HCT116 (cell line): ENCODE measurements around the gene F11. TPM values are rescaled to one million over a fixed set of nuclear protein-coding genes. Genes with fewer than 3 reads are reported as not detected.

Experiments used
- ATAC-seq: fragments of 200-7000 bp; cut with Tn5 transposase; 2 replicates; pipeline ENCODE4 v1.9.1; 2020; ENCODE audit warnings: mild to moderate bottlenecking, moderate library complexity
- BruUV-seq: library from RNA; stranded (reverse); fragments of 400-500 nt; replicated peaks from 2 replicates; lab custom pipeline; 2021; lab: Mats Ljungman, UMichigan
- CTCF ChIA-PET: fragments of 300-600 bp; sonication (Branson Sonifier 250); formaldehyde crosslinking; loops from one replicate; lab custom pipeline; 2021; ENCODE audit warnings: antibody characterized with exemption; lab: Charles Lee
- POLR2A ChIA-PET: fragments of 300-600, 350-600 bp; sonication (Branson Sonifier 250); formaldehyde crosslinking; loops from one replicate; lab custom pipeline; 2021; ENCODE audit warnings: antibody characterized with exemption; lab: Charles Lee
- RAD21 ChIA-PET, 2 experiments: fragments of 300-600 bp; sonication (Branson Sonifier 250); formaldehyde crosslinking; loops; one replicate each; lab custom pipeline; 2023; ENCODE audit warnings: low total read pairs in 2 of 2; ENCODE audit not compliant: uncharacterized antibody in 2 of 2, unreplicated experiment in 2 of 2, low non-redundant PET in 1 of 2; lab: Charles Lee
- DNase-seq: peaks from one replicate; pipeline ENCODE4 v3.0.0-alpha.2; 2010; ENCODE audit warnings: low read depth, low spot score
- H2AFZ ChIP-seq: fragments of 200-600 bp; shearing (Covaris generic), sonication (generic); 2 replicates; pipeline ENCODE4 v1.6.1; 2017; ENCODE audit warnings: low read depth, mixed run types, mixed read lengths, antibody characterized with exemption, low read length; ENCODE audit not compliant: poor library complexity, severe bottlenecking
- H3K27ac ChIP-seq: 2 replicates; pipeline ENCODE4 v1.5.1; 2012; ENCODE audit warnings: low read depth, low read length
- H3K27me3 ChIP-seq: fragments of 200-600 bp; sonication (generic); 2 replicates; pipeline ENCODE4 v1.6.1; 2016; ENCODE audit warnings: mixed run types, low read length, mixed read lengths; ENCODE audit not compliant: insufficient read depth
- H3K36me3 ChIP-seq, 2 experiments: fragments of 200-500 bp in 1 of 2; fragments of 200-600 bp in 1 of 2; sonication (Bioruptor generic) in 1 of 2; sonication (generic) in 1 of 2; 2 replicates each; pipeline versions ENCODE4 v1.5.1 to v1.6.1; 2014 to 2016; ENCODE audit warnings: low read length in 2 of 2, inconsistent platforms in 1 of 2, mixed read lengths in 1 of 2, mixed run types in 1 of 2; ENCODE audit not compliant: insufficient read depth in 2 of 2, control insufficient read depth in 1 of 2
- H3K4me1 ChIP-seq, 2 experiments: fragments of 200-600 bp in 1 of 2; sonication (generic) in 1 of 2; 2 replicates each; pipeline versions ENCODE4 v1.5.1 to v1.6.1; 2012 to 2017; ENCODE audit warnings: low read length in 2 of 2, inconsistent platforms in 1 of 2, mild to moderate bottlenecking in 1 of 2, mixed read lengths in 1 of 2, mixed run types in 1 of 2, moderate library complexity in 1 of 2; ENCODE audit not compliant: insufficient read depth in 2 of 2, control insufficient read depth in 1 of 2
- H3K4me2 ChIP-seq: fragments of 200-600 bp; sonication (generic); 2 replicates; pipeline ENCODE4 v1.6.1; 2017; ENCODE audit warnings: mixed run types, low read length, mixed read lengths
- H3K4me3 ChIP-seq, 2 experiments: fragments of 200-600 bp in 1 of 2; sonication (generic) in 1 of 2; replicated peaks in 1 of 2; 2 replicates each; pipeline ENCODE4 v1.5.1; 2011 to 2016; ENCODE audit warnings: low read length in 2 of 2, control low read depth in 1 of 2, low read depth in 1 of 2, mild to moderate bottlenecking in 1 of 2, mixed read lengths in 1 of 2, mixed run types in 1 of 2
- H3K79me2 ChIP-seq: fragments of 200-600 bp; sonication (generic); 2 replicates; pipeline ENCODE4 v1.6.1; 2017; ENCODE audit warnings: mild to moderate bottlenecking, mixed run types, low read length, moderate library complexity, mixed read lengths; ENCODE audit not compliant: insufficient read depth
- H3K9ac ChIP-seq: fragments of 200-600 bp; sonication (generic); 2 replicates; pipeline ENCODE4 v1.6.1; 2016; ENCODE audit warnings: low read length, mixed read lengths
- H3K9me2 ChIP-seq: fragments of 200-600 bp; sonication (generic), shearing (Covaris generic); 2 replicates; pipeline ENCODE4 v1.6.1; 2017; ENCODE audit warnings: mixed run types, mild to moderate bottlenecking, moderate library complexity; ENCODE audit not compliant: insufficient read depth
- H3K9me3 ChIP-seq, 2 experiments: fragments of 200-500 bp in 1 of 2; fragments of 200-600 bp in 1 of 2; sonication (Bioruptor generic) in 1 of 2; sonication (generic) in 1 of 2; 2 replicates each; pipeline ENCODE4 v1.6.1; 2014 to 2017; ENCODE audit warnings: low read length in 2 of 2, mixed read lengths in 2 of 2, inconsistent platforms in 1 of 2, low read depth in 1 of 2, mild to moderate bottlenecking in 1 of 2, mixed run types in 1 of 2, moderate library complexity in 1 of 2; ENCODE audit not compliant: control insufficient read depth in 1 of 2, insufficient read depth in 1 of 2
- H4K20me1 ChIP-seq: fragments of 200-600 bp; sonication (generic), shearing (Covaris generic); 2 replicates; pipeline ENCODE4 v1.6.1; 2017; ENCODE audit warnings: mixed run types, mild to moderate bottlenecking, moderate library complexity; ENCODE audit not compliant: insufficient read depth
- CBX3 ChIP-seq: IDR thresholded peaks from 2 replicates; pipeline ENCODE4 v1.6.1; 2012; ENCODE audit warnings: low read depth
- CEBPB ChIP-seq: IDR thresholded peaks from 2 replicates; pipeline ENCODE4 v1.6.1; 2012; ENCODE audit warnings: low read depth
- CTCF ChIP-seq, 3 experiments: fragments of 200-600 bp in 1 of 3; sonication (generic) in 1 of 3; IDR thresholded peaks in 2 of 3; conservative IDR thresholded peaks in 1 of 3; 2 replicates each; pipeline ENCODE4 v1.5.1; 2012 to 2017; ENCODE audit warnings: low read depth in 2 of 3, low read length in 2 of 3, antibody characterized with exemption in 1 of 3, borderline replicate concordance in 1 of 3, control low read depth in 1 of 3, mild to moderate bottlenecking in 1 of 3, mixed read lengths in 1 of 3, mixed run types in 1 of 3, moderate library complexity in 1 of 3; ENCODE audit not compliant: insufficient read depth in 1 of 3
- ELF1 ChIP-seq: IDR thresholded peaks from 2 replicates; pipeline ENCODE4 v1.6.1; 2012; ENCODE audit warnings: low read depth, borderline replicate concordance
- EZH2 ChIP-seq: fragments of 200-600 bp; sonication (generic); IDR thresholded peaks from 2 replicates; pipeline ENCODE4 v1.6.1; 2017; ENCODE audit warnings: antibody characterized with exemption, mixed run types
- EZH2phosphoT487 ChIP-seq: fragments of 200-600 bp; IDR thresholded peaks from 2 replicates; pipeline ENCODE4 v1.6.1; 2018; ENCODE audit warnings: antibody characterized with exemption, borderline replicate concordance
- FOSL1 ChIP-seq: IDR thresholded peaks from 2 replicates; pipeline ENCODE4 v1.6.1; 2012; ENCODE audit warnings: low read depth
- POLR2AphosphoS5 ChIP-seq: IDR thresholded peaks from 2 replicates; pipeline ENCODE4 v1.6.1; 2011; ENCODE audit warnings: mild to moderate bottlenecking, low read depth, low read length, moderate library complexity
- RAD21 ChIP-seq: IDR thresholded peaks from 2 replicates; pipeline ENCODE4 v1.6.1; 2012; ENCODE audit warnings: low read depth, mild to moderate bottlenecking
- SIN3A ChIP-seq: IDR thresholded peaks from 2 replicates; pipeline ENCODE4 v1.6.1; 2012; ENCODE audit warnings: low read depth
- SP1 ChIP-seq: IDR thresholded peaks from 2 replicates; pipeline ENCODE4 v1.6.1; 2012; ENCODE audit warnings: low read depth
- TCF7L2 ChIP-seq: IDR thresholded peaks from 2 replicates; pipeline ENCODE4 v1.7.0; 2011; ENCODE audit warnings: borderline replicate concordance, inconsistent platforms; ENCODE audit not compliant: insufficient read depth, insufficient read length; ENCODE audit errors: extremely low read depth
- ZFX ChIP-seq: fragments of 450-650 bp; IDR thresholded peaks from 2 replicates; pipeline ENCODE4 v1.6.1; 2017
- ZNF274 ChIP-seq: fragments of 200-500 bp; sonication (Bioruptor generic); IDR thresholded peaks from 2 replicates; pipeline ENCODE4 v1.6.1; 2014; ENCODE audit warnings: mild to moderate bottlenecking, low read depth, low read length, inconsistent platforms
- intact Hi-C: fragments of 100-400 bp; cut with micrococcal nuclease; formaldehyde crosslinking; loops from 2 replicates; pipeline ENCODE4 v1.10.0; 2022
- total RNA-seq: library from RNA; stranded (reverse); gene quantifications from one replicate; pipeline ENCODE4 v1.2.1, GENCODE V29; 2021; ENCODE audit not compliant: unreplicated experiment
- TF ChIP-seq, protein P1 (sequence below): IDR thresholded peaks from 2 replicates; pipeline ENCODE4 v1.6.1; 2012

Gene F11
- total RNA-seq, 1 experiment from 2014 or later = not detected

- Histone ChIP-seq H3K9ac (no peak overlapping the region), H3K79me2 (no peaks in the 10 kb centered on the region), H3K27me3 (no peaks in the 10 kb centered on the region)
- TF ChIP-seq RAD21 = peak; percentile 86
- no peak for TF ChIP-seq CEBPB
- TF ChIP-seq CTCF (IDR thresholded peaks at IDR 0.05 in 2 of 3, conservative IDR thresholded peaks at IDR 0.05 in 1 of 3; ENCODE audit: borderline replicate concordance in 1 of 3, insufficient read depth in 1 of 3, low read depth in 2 of 3, low read length in 2 of 3) = peak; percentile 53 to 78 (median 64); a peak in 5 of 6 replicates
- TF ChIP-seq, all 23 proteins: peak for 2
- peak; percentile 74 for ATAC-seq
- ChIA-PET RAD21 (no interaction called here), CTCF (interaction anchor here (1.0 kb wide), 1 partner anchor 291 kb away, joined by 3 read pairs; no protein-coding TSS in a partner anchor), POLR2A (no interaction called here)
- H3K27ac ChIP-seq = no peak overlapping the region
- intact Hi-C loops = loop anchor here (1.0 to 10.0 kb wide), 3 partner anchors 258 to 430 kb away; partner anchors contain the start of gene MTNR1A
- no peak overlapping the region for H3K4me2 ChIP-seq
- BruUV-seq = no TSS peak
- peak; percentile 56 for DNase-seq
- H3K4me1 ChIP-seq = no peaks in the 10 kb centered on the region
- H3K4me3 ChIP-seq = no peak overlapping the region
- H2AFZ ChIP-seq = peak overlapping the region; percentile 51
- H4K20me1 ChIP-seq = no peaks in the 10 kb centered on the region
- H3K9me3 ChIP-seq = no peaks in the 10 kb centered on the region
- no peaks in the 10 kb centered on the region for H3K9me2 ChIP-seq
- no peaks in the 10 kb centered on the region for H3K36me3 ChIP-seq
These were observed 31.1 kb downstream of the F11 start for GRCh38 chr4:186297013-186297645.

- ChIA-PET CTCF (interaction anchor here (1.0 kb wide), 1 partner anchor 290 kb away, joined by 3 read pairs; no protein-coding TSS in a partner anchor), POLR2A (no interaction called here), RAD21 (no interaction called here)
- ATAC-seq = no peak
- Histone ChIP-seq H2AFZ (no peak overlapping the region), H3K4me2 (no peak overlapping the region), H4K20me1 (no peaks in the 10 kb centered on the region), H3K4me1 (no peaks in the 10 kb centered on the region), H3K27me3 (no peaks in the 10 kb centered on the region), H3K9ac (no peak overlapping the region), H3K9me3 (no peaks in the 10 kb centered on the region), H3K9me2 (no peaks in the 10 kb centered on the region), H3K4me3 (no peak overlapping the region), H3K79me2 (no peaks in the 10 kb centered on the region), H3K36me3 (no peaks in the 10 kb centered on the region), H3K27ac (no peak overlapping the region)
- no peak for DNase-seq
- no TSS peak for BruUV-seq
- intact Hi-C loops = loop anchor here (5.0 to 10.0 kb wide), 2 partner anchors 257 to 429 kb away; partner anchors contain the start of gene MTNR1A
- TF ChIP-seq FOSL1 (no peak), SP1 (no peak), CBX3 (no peak), SIN3A (no peak), ZNF274 (no peak), EZH2 (no peak), EZH2phosphoT487 (no peak), ELF1 (no peak), TCF7L2 (no peak), POLR2AphosphoS5 (no peak), ZFX (no peak), RAD21 (no peak)
- TF ChIP-seq, protein P1, sequence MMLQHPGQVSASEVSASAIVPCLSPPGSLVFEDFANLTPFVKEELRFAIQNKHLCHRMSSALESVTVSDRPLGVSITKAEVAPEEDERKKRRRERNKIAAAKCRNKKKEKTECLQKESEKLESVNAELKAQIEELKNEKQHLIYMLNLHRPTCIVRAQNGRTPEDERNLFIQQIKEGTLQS = no peak
These were observed 32.1 kb downstream of the F11 start for GRCh38 chr4:186298031-186298647.
